HepG2 (cell line): Measurements from ENCODE around the gene LINS1. TPM values are rescaled to one million over a fixed set of nuclear protein-coding genes. Genes with fewer than 3 reads are reported as not detected.
A peak's percentile ranks its signal among the peaks of the same experiment; 100 is the strongest.

Experiments
- AGO1 ChIP-seq: fragments of 200-400 bp; formaldehyde crosslinking; IDR thresholded peaks from 2 replicates; pipeline ENCODE4 v1.6.1; 2017; ENCODE audit warnings: mild to moderate bottlenecking, low read depth, low read length, moderate library complexity; ENCODE audit not compliant: poor library complexity, severe bottlenecking
- CHD2 ChIP-seq: IDR thresholded peaks from 2 replicates; pipeline ENCODE4 v1.6.1; 2011; ENCODE audit warnings: low read depth, low read length, improper control_type of control experiment
- HDAC6 ChIP-seq: fragments of 200-600 bp; sonication (generic); IDR thresholded peaks from 2 replicates; pipeline ENCODE4 v1.7.0; 2017; ENCODE audit warnings: mild to moderate bottlenecking, antibody characterized with exemption, low read length, low read depth
- HOMEZ ChIP-seq: IDR thresholded peaks from 2 replicates; pipeline ENCODE4 v1.6.1; 2016; ENCODE audit warnings: low read depth
- IRF1 ChIP-seq: sonication (generic); formaldehyde crosslinking; IDR thresholded peaks from 2 replicates; pipeline ENCODE4 v1.4.0; 2020; ENCODE audit warnings: low read depth, mild to moderate bottlenecking, missing genetic modification reagents
- KDM1A ChIP-seq: IDR thresholded peaks from 2 replicates; pipeline ENCODE4 v1.6.1; 2016; ENCODE audit warnings: missing compliant biosample characterization
- KLF11 ChIP-seq: IDR thresholded peaks from 2 replicates; pipeline ENCODE4 v1.6.1; 2016; ENCODE audit warnings: missing compliant biosample characterization
- LCORL ChIP-seq, 2 experiments: fragments of 450-650 bp in 1 of 2; sonication (generic) in 1 of 2; formaldehyde crosslinking in 1 of 2; IDR thresholded peaks; 2 replicates each; pipeline versions ENCODE4 v1.5.0 to v1.6.1; 2017 to 2020; ENCODE audit warnings: antibody characterized with exemption in 1 of 2, missing genetic modification reagents in 1 of 2
- NR2F2 ChIP-seq: IDR thresholded peaks from 2 replicates; pipeline ENCODE4 v1.6.1; 2012; ENCODE audit warnings: low read depth, inconsistent platforms, borderline replicate concordance
- PAWR ChIP-seq: sonication (generic); formaldehyde crosslinking; IDR thresholded peaks from 2 replicates; pipeline ENCODE4 v1.4.0; 2020; ENCODE audit warnings: missing genetic modification reagents, mild to moderate bottlenecking, borderline replicate concordance
- SP2 ChIP-seq: sonication (generic); formaldehyde crosslinking; IDR thresholded peaks from 2 replicates; pipeline ENCODE4 v1.5.1; 2020; ENCODE audit warnings: mild to moderate bottlenecking, missing genetic modification reagents
- TGIF2 ChIP-seq: IDR thresholded peaks from 2 replicates; pipeline ENCODE4 v1.6.1; 2016; ENCODE audit warnings: control low read depth, missing compliant biosample characterization
- TMF1 ChIP-seq: sonication (generic); formaldehyde crosslinking; IDR thresholded peaks from 2 replicates; pipeline ENCODE4 v1.8.1; 2022; ENCODE audit warnings: low read depth, missing genetic modification reagents
- ZFP1 ChIP-seq: IDR thresholded peaks from 2 replicates; pipeline ENCODE4 v1.6.1; 2016
- ZNF337 ChIP-seq: sonication (generic); formaldehyde crosslinking; IDR thresholded peaks from 2 replicates; pipeline ENCODE4 v1.5.1; 2020; ENCODE audit warnings: missing genetic modification reagents, low read depth, mild to moderate bottlenecking, borderline replicate concordance
- ZNF512B ChIP-seq: sonication (generic); formaldehyde crosslinking; IDR thresholded peaks from 2 replicates; pipeline ENCODE4 v1.5.1; 2020; ENCODE audit warnings: missing genetic modification reagents, mild to moderate bottlenecking, borderline replicate concordance
- ZNF549 ChIP-seq: sonication (generic); formaldehyde crosslinking; IDR thresholded peaks from 2 replicates; pipeline ENCODE4 v1.5.0; 2020; ENCODE audit warnings: missing genetic modification reagents
- ZNF570 ChIP-seq: sonication (generic); formaldehyde crosslinking; IDR thresholded peaks from 2 replicates; pipeline ENCODE4 v1.4.0; 2020; ENCODE audit warnings: mild to moderate bottlenecking, missing genetic modification reagents, borderline replicate concordance
- ZNF589 ChIP-seq: sonication (generic); formaldehyde crosslinking; conservative IDR thresholded peaks from 2 replicates; pipeline ENCODE4 v1.8.0; 2022; ENCODE audit warnings: mild to moderate bottlenecking, moderate library complexity, missing genetic modification reagents
- ZNF770 ChIP-seq: sonication (generic); formaldehyde crosslinking; IDR thresholded peaks from 2 replicates; pipeline ENCODE4 v1.5.0; 2020; ENCODE audit warnings: mild to moderate bottlenecking, missing genetic modification reagents
- ZZZ3 ChIP-seq: sonication (generic); formaldehyde crosslinking; IDR thresholded peaks from 2 replicates; pipeline ENCODE4 v1.4.0; 2020; ENCODE audit warnings: missing genetic modification reagents, mild to moderate bottlenecking, borderline replicate concordance
- polyA plus RNA-seq, 8 experiments: library from polyadenylated mRNA; depleted of rRNA in 3 of 8; stranded (reverse) in 7 of 8; unstranded in 1 of 8; fragments of >200 nt; fragmentation: Illumina TruSeq in 4 of 8; extraction: Trizol in 4 of 8; gene quantifications; 2 replicates each; pipeline versions ENCODE4 v1.2.1 to v1.2.3, GENCODE V29; 2011 to 2016; ENCODE audit warnings: low read depth in 4 of 8, missing spikeins in 1 of 8, mixed read lengths in 1 of 8; ENCODE audit not compliant: insufficient read depth in 1 of 8
- total RNA-seq, 5 experiments: library from RNA; depleted of rRNA; stranded (reverse); fragments of >200 nt; fragmentation: Illumina TruSeq; extraction: Trizol; gene quantifications; 2 replicates each; pipeline ENCODE4 v1.2.3, GENCODE V29; 2016; ENCODE audit warnings: low read depth in 1 of 5

LINS1 gene
- total and polyA plus RNA-seq, 2 of the 13 experiments (the other 11 are each of a cell fraction or from before 2014, with no cell fraction given) = 9.8 to 10.4 TPM

GRCh38 chr15:100602064-100602822 lies at the start of gene LINS1, which contains the start of gene ASB7 (continued):
- TF ChIP-seq SP2 (CRISPR knock-in tag) (peak; percentile 82), ZNF770 (CRISPR knock-in tag) (peak; percentile 50; the same call in 1 of the 2 replicates), ZZZ3 (CRISPR knock-in tag) (no peak; the same call in 1 of the 2 replicates), ZNF570 (CRISPR knock-in tag) (no peak), TGIF2 (CRISPR knock-in tag) (no peak; the same call in 1 of the 2 replicates), AGO1 (no peak), HOMEZ (CRISPR knock-in tag) (peak; percentile 58), IRF1 (CRISPR knock-in tag) (0 out of 2 replicates have a peak, but pooled peaks have one; percentile 49), TMF1 (CRISPR knock-in tag) (no peak), KDM1A (CRISPR knock-in tag) (no peak), ZNF549 (CRISPR knock-in tag) (no peak), ZNF512B (CRISPR knock-in tag) (no peak), NR2F2 (no peak), ZFP1 (CRISPR knock-in tag) (no peak), KLF11 (CRISPR knock-in tag) (no peak), CHD2 (no peak), HDAC6 (no peak), ZNF589 (CRISPR knock-in tag) (0 out of 2 replicates have a peak, but pooled peaks have one; percentile 16), LCORL (IDR thresholded peaks at IDR 0.05) (no peak), LCORL (CRISPR knock-in tag; IDR thresholded peaks at IDR 0.05) (peak; percentile 62; the same call in 1 of the 2 replicates), ZNF337 (CRISPR knock-in tag) (no peak), PAWR (CRISPR knock-in tag) (no peak)
